GM12878 (cell line): ENCODE results near the gene GABBR2. TPM values are rescaled to one million over a fixed set of nuclear protein-coding genes. Genes with fewer than 3 reads are reported as not detected.

Experiments used
- ATAC-seq: fragments of 200-7000 bp; cut with Tn5 transposase; 3 replicates; pipeline ENCODE4 v1.9.1; 2020; ENCODE audit warnings: mild to moderate bottlenecking, moderate library complexity
- BruUV-seq: library from RNA; stranded (reverse); fragments of 400-500 nt; replicated peaks from 2 replicates; lab custom pipeline; 2021; lab: Mats Ljungman, UMichigan
- CTCF ChIA-PET: fragments of 300-600 bp; sonication (Branson Sonifier 250); formaldehyde crosslinking; extraction: SDS; loops from one replicate; lab custom pipeline; 2021; ENCODE audit warnings: inconsistent platforms; lab: Yijun Ruan, JAX
- POLR2A ChIA-PET: fragments of 350-600 bp; formaldehyde crosslinking; extraction: SDS; loops from one replicate; lab custom pipeline; 2021; ENCODE audit warnings: inconsistent platforms; lab: Charles Lee
- RAD21 ChIA-PET: fragments of 300-600 bp; sonication (Branson Sonifier 250); formaldehyde crosslinking; loops from one replicate; lab custom pipeline; 2023; ENCODE audit warnings: antibody characterized with exemption; ENCODE audit not compliant: unreplicated experiment; lab: Charles Lee
- SMC1A ChIA-PET: fragments of 300-600 bp; sonication (Branson Sonifier 250); formaldehyde crosslinking; loops from one replicate; lab custom pipeline; 2023; ENCODE audit not compliant: unreplicated experiment, uncharacterized antibody; lab: Charles Lee
- DNase-seq: peaks from one replicate; pipeline ENCODE4 v3.0.0-alpha.2; 2011; ENCODE audit warnings: low read depth, low spot score
- FAIRE-seq: peaks from 3 replicates; lab custom pipeline; 2011; peaks lifted over from hg19 to GRCh38; lab: Jason Lieb, UNC
- H2AFZ ChIP-seq: 2 replicates; pipeline ENCODE4 v1.6.0; 2011; ENCODE audit warnings: low read depth, low read length, control low read depth; ENCODE audit not compliant: control insufficient read depth
- H3K27ac ChIP-seq: 2 replicates; pipeline ENCODE4 v1.5.1; 2011; ENCODE audit warnings: control low read depth; ENCODE audit not compliant: control insufficient read depth, insufficient read depth
- H3K27me3 ChIP-seq, 2 experiments: replicated peaks in 1 of 2; 2 replicates each; pipeline versions ENCODE4 v1.6.0 to v1.6.1; 2011; ENCODE audit warnings: low read length in 1 of 2; ENCODE audit not compliant: control insufficient read depth in 2 of 2, insufficient read depth in 2 of 2
- H3K36me3 ChIP-seq, 2 experiments: 2 replicates each; pipeline ENCODE4 v1.5.1; 2011; ENCODE audit warnings: low read length in 1 of 2; ENCODE audit not compliant: control insufficient read depth in 2 of 2, insufficient read depth in 2 of 2
- H3K4me1 ChIP-seq: 2 replicates; pipeline ENCODE4 v1.6.1; 2011; ENCODE audit warnings: mild to moderate bottlenecking, low read length, moderate library complexity, mixed read lengths; ENCODE audit not compliant: control insufficient read depth, insufficient read depth
- H3K4me2 ChIP-seq: 2 replicates; pipeline ENCODE4 v1.6.0; 2011; ENCODE audit warnings: control low read depth; ENCODE audit not compliant: control insufficient read depth, insufficient read depth
- H3K4me3 ChIP-seq: fragments of 200-600 bp; sonication (generic); 2 replicates; pipeline ENCODE4 v1.5.1; 2016
- H3K79me2 ChIP-seq: 2 replicates; pipeline ENCODE4 v1.6.0; 2011; ENCODE audit warnings: low read length; ENCODE audit not compliant: control insufficient read depth, insufficient read depth
- H3K9ac ChIP-seq: 2 replicates; pipeline ENCODE4 v1.8.0; 2011; ENCODE audit warnings: low read length, control low read depth, mixed read lengths; ENCODE audit not compliant: control insufficient read depth, insufficient read depth
- H3K9me3 ChIP-seq: replicated peaks from 3 replicates; pipeline ENCODE4 v1.5.1; 2011; ENCODE audit warnings: mild to moderate bottlenecking, low read length; ENCODE audit not compliant: control insufficient read depth, insufficient read depth
- H4K20me1 ChIP-seq: 2 replicates; pipeline ENCODE4 v1.6.0; 2011; ENCODE audit not compliant: control insufficient read depth, insufficient read depth
- ATF3 ChIP-seq: IDR thresholded peaks from 2 replicates; pipeline ENCODE4 v1.6.1; 2011; ENCODE audit warnings: low read depth, mild to moderate bottlenecking, low read length, moderate library complexity, borderline replicate concordance; ENCODE audit errors: extremely low read depth
- ATF7 ChIP-seq: fragments of 450-650 bp; IDR thresholded peaks from 2 replicates; pipeline ENCODE4 v1.6.1; 2016; ENCODE audit warnings: low read depth, mild to moderate bottlenecking
- CBFB ChIP-seq: IDR thresholded peaks from 2 replicates; pipeline ENCODE4 v1.6.1; 2016; ENCODE audit warnings: antibody characterized with exemption, low read depth
- CEBPZ ChIP-seq: fragments of 150-350 bp; IDR thresholded peaks from 2 replicates; pipeline ENCODE4 v1.6.1; 2016; ENCODE audit warnings: low read depth, low read length
- CREM ChIP-seq: IDR thresholded peaks from 2 replicates; pipeline ENCODE4 v1.6.1; 2014; ENCODE audit warnings: antibody characterized with exemption, low read depth
- EGR1 ChIP-seq, 2 experiments: IDR thresholded peaks; 1 replicate in 1 of 2; 2 replicates in 1 of 2; pipeline ENCODE4 v1.6.1; 2011 to 2012; ENCODE audit warnings: low read depth in 2 of 2, low read length in 2 of 2, borderline replicate concordance in 1 of 2, mild to moderate bottlenecking in 1 of 2, moderate library complexity in 1 of 2
- HDAC2 ChIP-seq: fragments of 200-600 bp; sonication (generic); IDR thresholded peaks from 2 replicates; pipeline ENCODE4 v1.6.1; 2017
- KLF5 ChIP-seq: fragments of 450-650 bp; IDR thresholded peaks from 2 replicates; pipeline ENCODE4 v1.6.1; 2014; ENCODE audit warnings: mild to moderate bottlenecking; ENCODE audit not compliant: partially characterized antibody
- NR2F1 ChIP-seq: fragments of 450-650 bp; conservative IDR thresholded peaks from 2 replicates; pipeline ENCODE4 v1.6.1; 2017; ENCODE audit warnings: mild to moderate bottlenecking
- PML ChIP-seq: IDR thresholded peaks from 2 replicates; pipeline ENCODE4 v1.6.1; 2012; ENCODE audit warnings: low read length, inconsistent platforms
- SMAD5 ChIP-seq: IDR thresholded peaks from 2 replicates; pipeline ENCODE4 v1.6.1; 2016; ENCODE audit warnings: antibody characterized with exemption, low read depth
- STAT1 ChIP-seq: fragments of 450-650 bp; conservative IDR thresholded peaks from 2 replicates; pipeline ENCODE4 v1.6.1; 2014; ENCODE audit warnings: antibody characterized with exemption, mild to moderate bottlenecking
- ZBTB33 ChIP-seq: fragments of 450-650 bp; IDR thresholded peaks from 2 replicates; pipeline ENCODE4 v1.6.1; 2017; ENCODE audit warnings: mild to moderate bottlenecking
- ZZZ3 ChIP-seq: IDR thresholded peaks from 2 replicates; pipeline ENCODE4 v1.6.1; 2011; ENCODE audit warnings: low read depth; ENCODE audit not compliant: control insufficient read depth, insufficient read length
- WGBS: methylation state at CpG from one replicate; pipeline ENCODE4 v1.1.6; 2016; ENCODE audit warnings: low lambda C conversion rate; ENCODE audit not compliant: insufficient replicate concordance, insufficient coverage; ENCODE audit errors: missing lambda C conversion rate; 5-methylcytosine and 5-hydroxymethylcytosine counted together
- in situ Hi-C: fragments of 300-500 bp; cut with MboI; formaldehyde crosslinking; loops from 9 replicates; pipeline ENCODE4 v1.14.3; 2018; ENCODE audit warnings: mixed read lengths
- intact Hi-C: fragments of 100-400 bp; cut with micrococcal nuclease; formaldehyde crosslinking; loops from one replicate; pipeline ENCODE4 v1.14.2; 2022; ENCODE audit not compliant: unreplicated experiment
- polyA plus RNA-seq, 11 experiments: library from polyadenylated mRNA; depleted of rRNA in 4 of 11; unstranded in 6 of 11; stranded (reverse) in 5 of 11; fragments of >200 nt; fragmentation: Nextera tagmentation in 4 of 11; fragmentation: Illumina TruSeq in 1 of 11; extraction: Ambion mirVana in 4 of 11; extraction: Trizol in 1 of 11; gene quantifications; 1 replicate in 1 of 11; 2 replicates in 10 of 11; pipeline versions ENCODE4 v1.2.1 to v1.2.3, GENCODE V29; 2011 to 2016; ENCODE audit warnings: inconsistent platforms in 2 of 11, missing spikeins in 2 of 11, low read depth in 1 of 11
- total RNA-seq, 4 experiments: library from RNA; depleted of rRNA in 3 of 4; stranded (reverse); fragments of >200 nt in 3 of 4; fragmentation: Illumina TruSeq in 1 of 4; extraction: Trizol in 1 of 4; gene quantifications; 2 replicates each; pipeline versions ENCODE4 v1.2.1 to v1.2.3, GENCODE V29; 2013 to 2021
- TF ChIP-seq, protein P1 (sequence below): fragments of 450-650 bp; conservative IDR thresholded peaks from 2 replicates; pipeline ENCODE4 v1.6.1; 2017; ENCODE audit warnings: mild to moderate bottlenecking, moderate library complexity
- TF ChIP-seq, protein P2 (sequence below): IDR thresholded peaks from 2 replicates; pipeline ENCODE4 v1.6.1; 2012; ENCODE audit warnings: low read depth, low read length, improper control_type of control experiment

GABBR2 gene
- total and polyA plus RNA-seq, 10 of the 15 experiments (the other 5 are each of a cell fraction or from before 2014, with no cell fraction given), result 0.02 to 2.2 (median 0.06) TPM; not detected in 2

DNA sequence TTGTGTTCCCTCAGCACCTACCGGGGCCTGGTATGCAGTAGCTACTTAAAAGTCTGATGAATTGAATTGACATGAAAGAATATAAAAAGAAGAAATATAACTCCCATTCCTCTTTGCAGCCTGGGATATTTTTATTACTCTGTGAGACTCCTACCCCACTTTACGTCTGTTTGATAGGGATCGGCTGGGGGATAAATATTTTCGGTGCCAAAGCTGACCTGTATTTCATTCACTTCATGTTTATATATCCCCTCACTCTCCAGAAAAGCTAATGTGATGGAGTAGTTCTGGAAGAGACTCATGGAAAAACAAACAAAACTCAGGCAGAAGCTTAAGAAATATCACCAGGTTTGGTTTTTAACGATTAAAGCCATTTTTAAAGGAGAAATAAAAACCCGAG is 345.1 kb downstream of the GABBR2 start:
- FAIRE-seq (no peak), ATAC-seq (no peak), DNase-seq (no peak)
- H3K4me2 ChIP-seq, result no peak overlapping the region
- H3K27ac ChIP-seq, result no peak overlapping the region
- H3K4me1 ChIP-seq, result no peaks in the 10 kb centered on the region
- no peak overlapping the region for H2AFZ ChIP-seq
- H3K4me3 ChIP-seq, result no peak overlapping the region
- ChIA-PET POLR2A (no interaction called here), SMC1A (no interaction called here), CTCF (no interaction called here), RAD21 (no interaction called here)
- H3K79me2 ChIP-seq, result no peaks in the 10 kb centered on the region
- no peaks in the 10 kb centered on the region for H4K20me1 ChIP-seq
- H3K9ac ChIP-seq, result no peak overlapping the region
- H3K27me3 ChIP-seq, result peaks cover 0 to 2% of the 10 kb centered on the region in 2 experiments; a peak in 3 of 4 replicates
- no peak for TF ChIP-seq STAT1
- TF ChIP-seq CREM, result no peak
- no peak for TF ChIP-seq PML
- TF ChIP-seq ZZZ3, result no peak
- no peak for TF ChIP-seq KLF5
- TF ChIP-seq NR2F1, result no peak
- TF ChIP-seq SMAD5, result no peak
- TF ChIP-seq ZBTB33, result no peak
- TF ChIP-seq, protein P1, sequence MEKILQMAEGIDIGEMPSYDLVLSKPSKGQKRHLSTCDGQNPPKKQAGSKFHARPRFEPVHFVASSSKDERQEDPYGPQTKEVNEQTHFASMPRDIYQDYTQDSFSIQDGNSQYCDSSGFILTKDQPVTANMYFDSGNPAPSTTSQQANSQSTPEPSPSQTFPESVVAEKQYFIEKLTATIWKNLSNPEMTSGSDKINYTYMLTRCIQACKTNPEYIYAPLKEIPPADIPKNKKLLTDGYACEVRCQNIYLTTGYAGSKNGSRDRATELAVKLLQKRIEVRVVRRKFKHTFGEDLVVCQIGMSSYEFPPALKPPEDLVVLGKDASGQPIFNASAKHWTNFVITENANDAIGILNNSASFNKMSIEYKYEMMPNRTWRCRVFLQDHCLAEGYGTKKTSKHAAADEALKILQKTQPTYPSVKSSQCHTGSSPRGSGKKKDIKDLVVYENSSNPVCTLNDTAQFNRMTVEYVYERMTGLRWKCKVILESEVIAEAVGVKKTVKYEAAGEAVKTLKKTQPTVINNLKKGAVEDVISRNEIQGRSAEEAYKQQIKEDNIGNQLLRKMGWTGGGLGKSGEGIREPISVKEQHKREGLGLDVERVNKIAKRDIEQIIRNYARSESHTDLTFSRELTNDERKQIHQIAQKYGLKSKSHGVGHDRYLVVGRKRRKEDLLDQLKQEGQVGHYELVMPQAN, result no peak
- TF ChIP-seq CEBPZ, result no peak
- TF ChIP-seq, protein P2, sequence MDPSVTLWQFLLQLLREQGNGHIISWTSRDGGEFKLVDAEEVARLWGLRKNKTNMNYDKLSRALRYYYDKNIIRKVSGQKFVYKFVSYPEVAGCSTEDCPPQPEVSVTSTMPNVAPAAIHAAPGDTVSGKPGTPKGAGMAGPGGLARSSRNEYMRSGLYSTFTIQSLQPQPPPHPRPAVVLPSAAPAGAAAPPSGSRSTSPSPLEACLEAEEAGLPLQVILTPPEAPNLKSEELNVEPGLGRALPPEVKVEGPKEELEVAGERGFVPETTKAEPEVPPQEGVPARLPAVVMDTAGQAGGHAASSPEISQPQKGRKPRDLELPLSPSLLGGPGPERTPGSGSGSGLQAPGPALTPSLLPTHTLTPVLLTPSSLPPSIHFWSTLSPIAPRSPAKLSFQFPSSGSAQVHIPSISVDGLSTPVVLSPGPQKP, result no peak
- TF ChIP-seq CBFB, result no peak
- no peak for TF ChIP-seq ATF7
- no peak for TF ChIP-seq HDAC2
- no peak for TF ChIP-seq EGR1 (IDR thresholded peaks at IDR 0.05; ENCODE audit: borderline replicate concordance in 1 of 2, low read depth in 2 of 2, low read length in 2 of 2)
- TF ChIP-seq ATF3, result no peak
- H3K36me3 ChIP-seq, result no peaks in the 10 kb centered on the region
- H3K9me3 ChIP-seq, result peaks cover 1% of the 10 kb centered on the region
- intact Hi-C loops, result no loop called here
- WGBS, result 63% methylated on average over 6 of the region's 6 CpGs
- no TSS peak for BruUV-seq
- in situ Hi-C loops, result no loop called here
